ENCODE results near the gene DRD4.
A peak's percentile ranks its signal among the peaks of the same experiment; 100 is the strongest.
"Not testable (repeated sequence)": the region's sequence is repeated elsewhere in the genome, so short reads cannot be mapped to it uniquely, and the experiment has no call there.

Gene DRD4

DNA sequence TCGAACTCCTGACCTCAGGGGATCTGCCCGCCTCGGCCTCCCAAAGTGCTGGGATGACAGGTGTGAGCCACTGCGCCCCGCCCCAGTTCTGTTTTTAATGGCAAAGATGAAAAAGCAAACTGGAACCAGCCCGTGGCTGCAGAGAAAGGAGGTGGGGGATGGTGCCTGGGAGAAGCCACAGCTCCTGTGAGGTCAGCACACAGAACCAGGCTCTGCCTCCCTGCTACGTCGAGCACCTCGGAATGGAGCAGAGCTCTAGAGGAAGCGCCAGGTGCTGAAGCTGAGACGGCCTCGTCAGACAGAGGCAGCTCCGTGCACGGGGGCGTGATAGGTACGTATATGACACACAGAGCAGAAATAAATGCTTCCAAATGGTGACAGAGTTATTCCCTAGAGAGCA, 8.5 kb downstream of the DRD4 start:
- no peak for DNase-seq

DNA sequence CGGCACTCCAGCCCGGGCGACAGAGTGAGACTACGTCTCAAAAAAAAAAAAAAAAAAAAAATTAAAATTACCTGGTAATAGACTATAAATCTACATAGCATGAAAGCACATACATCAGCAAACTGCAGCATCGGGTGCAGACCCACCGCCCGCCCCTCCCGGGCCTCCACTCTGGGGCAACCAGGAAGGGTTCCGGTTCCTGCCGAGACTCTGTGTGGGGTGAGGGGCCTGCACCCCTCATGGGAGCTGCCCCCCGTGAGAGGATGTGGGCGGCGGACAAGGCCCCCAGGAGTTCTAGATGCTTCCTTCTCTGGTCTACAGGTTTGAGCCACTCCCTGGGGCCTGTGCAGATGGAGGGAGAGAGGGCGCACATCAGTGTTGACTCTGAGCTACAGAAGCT, 9.1 kb downstream of the DRD4 start:
- DNase-seq: no peak

DNA sequence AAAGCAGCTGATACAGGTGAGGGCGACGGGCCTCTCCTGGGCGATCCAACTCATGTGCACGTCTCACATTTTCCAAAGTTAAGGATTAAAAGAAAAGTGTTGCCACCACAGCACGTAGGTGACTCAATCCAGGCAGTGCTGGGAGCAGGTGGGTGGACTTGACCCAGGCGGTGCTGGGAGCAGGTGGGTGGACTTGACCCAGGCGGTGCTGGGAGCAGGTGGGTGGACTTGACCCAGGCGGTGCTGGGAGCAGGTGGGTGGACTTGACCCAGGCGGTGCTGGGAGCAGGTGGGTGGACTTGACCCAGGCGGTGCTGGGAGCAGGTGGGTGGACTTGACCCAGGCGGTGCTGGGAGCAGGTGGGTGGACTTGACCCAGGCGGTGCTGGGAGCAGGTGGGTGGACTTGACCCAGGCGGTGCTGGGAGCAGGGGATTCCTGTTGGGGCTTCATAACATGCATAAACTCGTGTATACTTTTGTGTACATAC, 10.6 kb downstream of the DRD4 start:
- DNase-seq: not testable (repeated sequence)

DNA sequence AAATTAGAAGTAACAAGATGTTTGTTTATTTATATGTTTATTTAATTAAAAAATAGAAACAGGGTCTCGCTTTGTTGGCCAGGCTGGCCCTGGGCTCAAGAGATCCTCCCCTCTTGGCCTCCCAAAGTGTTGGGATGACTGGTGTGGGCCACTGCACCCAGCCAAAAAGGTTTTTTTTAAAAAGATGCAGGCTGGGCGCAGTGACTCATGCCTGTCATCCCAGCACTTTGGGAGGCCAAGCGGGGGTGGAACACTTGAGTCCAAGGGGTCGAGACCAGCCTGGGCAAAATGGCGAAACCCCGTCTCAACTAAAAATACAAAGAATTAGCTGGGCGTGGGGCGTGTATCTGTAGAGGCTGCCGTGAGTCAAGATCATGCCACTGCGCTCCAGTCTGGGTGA, 13.4 kb downstream of the DRD4 start:
- no peak for DNase-seq

DNA sequence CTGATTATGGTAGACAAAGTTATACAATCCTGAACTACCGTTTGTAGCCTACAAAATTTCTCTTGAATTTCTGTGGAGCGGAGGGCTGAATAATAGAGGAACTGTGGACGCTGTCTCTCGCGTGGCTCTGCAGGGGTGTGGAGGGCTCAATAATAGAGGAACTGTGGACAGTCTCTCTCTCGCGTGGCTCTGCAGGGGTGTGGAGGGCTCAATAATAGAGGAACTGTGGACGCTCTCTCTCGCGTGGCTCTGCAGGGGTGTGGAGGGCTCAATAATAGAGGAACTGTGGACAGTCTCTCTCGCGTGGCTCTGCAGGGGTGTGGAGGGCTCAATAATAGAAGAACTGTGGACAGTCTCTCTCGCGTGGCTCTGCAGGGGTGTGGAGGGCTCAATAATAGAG, 16.1 kb downstream of the DRD4 start:
- not testable (repeated sequence) for DNase-seq

DNA sequence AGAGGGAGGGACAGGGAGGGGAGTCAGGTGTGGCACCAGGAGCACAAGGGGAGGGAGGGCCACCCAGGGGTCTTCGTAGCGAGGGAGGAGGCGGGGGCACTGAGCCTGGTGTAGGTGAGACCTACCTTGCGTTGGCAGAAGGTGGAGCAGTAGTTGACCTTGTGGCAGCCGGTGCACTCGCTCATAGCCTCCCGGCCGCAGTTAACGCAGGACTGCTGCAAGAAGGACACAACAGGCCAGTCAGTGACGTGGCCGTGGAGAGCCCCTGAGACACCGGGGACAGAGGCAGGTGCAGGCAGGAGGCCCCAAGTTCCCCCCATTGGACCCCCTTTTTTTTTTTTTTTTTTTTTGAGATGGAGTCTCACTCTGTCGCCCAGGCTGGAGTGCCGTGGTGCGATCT, 16.8 kb downstream of the DRD4 start:
- no peak for DNase-seq

DNA sequence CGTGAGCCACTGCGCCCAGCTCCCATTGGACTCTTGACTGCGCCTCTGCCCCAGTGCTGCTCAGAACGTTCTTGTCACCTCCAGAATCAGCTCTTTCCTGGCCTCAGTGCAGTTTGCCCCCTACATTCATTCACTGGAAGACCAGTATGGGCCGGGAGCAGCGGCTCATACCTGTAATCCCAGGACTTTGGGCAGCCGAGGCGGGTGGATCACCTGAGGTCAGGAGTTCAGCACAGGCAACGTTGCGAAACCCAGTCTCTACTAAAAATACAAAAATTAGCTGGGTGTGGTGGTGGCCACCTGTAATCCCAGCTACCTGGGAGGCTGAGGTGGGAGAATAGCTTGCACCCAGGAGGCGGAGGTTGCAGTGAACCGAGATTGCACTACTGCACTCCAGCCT, 17.4 kb downstream of the DRD4 start:
- DNase-seq: not testable (repeated sequence)

DNA sequence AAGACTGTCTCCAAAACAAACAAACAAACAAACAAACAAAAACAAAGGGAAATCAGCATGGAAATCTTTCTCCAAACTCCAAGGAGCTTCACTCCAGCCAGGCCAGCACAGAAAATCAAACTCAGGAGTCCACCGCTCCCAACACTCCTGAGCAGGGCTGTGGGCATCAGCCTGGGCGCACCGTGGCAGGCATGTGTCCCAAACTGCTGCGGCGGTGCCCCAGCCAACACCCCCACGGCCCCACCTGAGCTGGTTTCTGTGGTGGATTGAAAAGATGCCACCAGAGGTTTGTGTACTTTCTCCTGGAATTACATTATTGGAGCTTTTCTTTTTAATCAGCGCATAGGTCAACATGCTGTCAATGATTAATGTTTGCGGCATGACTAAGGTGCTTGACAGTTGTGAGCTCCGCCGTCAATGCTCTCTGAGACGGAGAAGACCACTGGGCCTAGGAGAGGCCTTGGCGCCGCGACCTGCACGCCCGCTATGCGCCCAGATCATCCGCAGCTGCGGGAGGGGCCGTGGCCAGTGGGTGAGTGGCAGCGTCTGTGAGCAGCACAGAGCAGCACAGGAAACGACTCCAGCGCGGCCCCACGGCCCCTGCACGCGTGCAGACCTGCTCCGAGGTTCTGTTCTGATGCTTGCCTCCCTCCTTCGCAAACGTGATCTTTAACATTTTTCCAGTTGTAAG, 18.1 kb downstream of the DRD4 start:
- DNase-seq: no peak

DNA sequence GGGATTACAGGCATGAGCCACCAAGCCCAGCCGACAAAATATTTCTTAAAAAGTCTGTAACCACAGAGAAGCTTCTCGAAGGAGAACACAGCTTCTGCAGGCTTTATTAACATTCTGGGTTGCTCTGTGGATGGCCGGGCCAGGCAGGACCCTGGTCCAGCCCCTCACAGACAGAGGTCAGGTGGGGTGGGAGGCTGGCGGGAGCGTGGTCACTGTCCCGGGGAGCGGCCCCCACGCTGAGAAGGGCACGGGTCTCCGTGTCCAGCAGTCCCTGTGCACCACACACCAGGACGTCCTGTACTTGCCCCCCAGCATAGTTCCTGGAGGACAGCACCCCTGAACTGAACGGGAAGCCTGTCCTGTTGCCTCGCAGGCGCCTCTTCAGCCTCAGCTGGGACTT, 19.4 kb downstream of the DRD4 start:
- DNase-seq: no peak

DNA sequence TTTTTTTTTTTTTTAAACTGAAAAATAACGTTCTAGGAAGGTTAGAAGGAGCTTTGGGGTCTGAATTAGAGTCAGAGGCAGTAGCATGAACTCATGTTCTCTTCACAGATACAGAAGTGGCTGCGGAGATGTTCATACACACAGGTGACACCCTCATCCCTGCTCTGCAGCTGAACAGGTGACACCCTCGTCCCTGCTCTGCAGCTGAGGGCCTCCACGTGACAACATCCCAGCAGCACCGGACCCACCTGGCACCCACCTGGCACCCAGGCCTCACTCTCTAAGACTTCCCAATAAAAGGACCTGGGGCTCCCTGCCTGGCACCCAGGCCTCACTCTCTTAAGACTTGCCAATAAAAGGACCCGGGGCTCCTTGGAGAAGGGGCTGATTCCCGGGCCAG, 19.8 kb downstream of the DRD4 start:
- no peak for DNase-seq

DNA sequence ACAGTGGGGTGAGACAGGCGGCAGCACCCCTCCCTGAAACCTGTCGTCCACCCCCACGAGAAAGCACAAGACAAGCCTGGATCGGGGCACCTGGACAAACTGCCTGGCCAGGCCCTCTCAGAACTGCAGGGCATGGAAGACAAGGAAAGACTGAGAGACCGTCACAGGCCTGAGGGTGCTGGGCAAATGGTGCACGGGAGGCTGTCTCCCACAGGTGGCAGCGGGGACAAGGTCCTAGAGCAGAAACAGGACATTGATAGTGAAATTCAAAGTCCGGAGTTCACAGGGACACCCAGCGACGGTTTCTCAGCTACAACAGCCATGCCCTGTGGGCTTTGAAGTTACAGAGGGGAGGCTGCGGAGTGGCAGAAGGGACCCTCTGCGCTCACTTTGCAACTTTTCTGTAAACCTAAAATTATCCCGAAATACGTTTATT, 20.6 kb downstream of the DRD4 start:
- DNase-seq: no peak

DNA sequence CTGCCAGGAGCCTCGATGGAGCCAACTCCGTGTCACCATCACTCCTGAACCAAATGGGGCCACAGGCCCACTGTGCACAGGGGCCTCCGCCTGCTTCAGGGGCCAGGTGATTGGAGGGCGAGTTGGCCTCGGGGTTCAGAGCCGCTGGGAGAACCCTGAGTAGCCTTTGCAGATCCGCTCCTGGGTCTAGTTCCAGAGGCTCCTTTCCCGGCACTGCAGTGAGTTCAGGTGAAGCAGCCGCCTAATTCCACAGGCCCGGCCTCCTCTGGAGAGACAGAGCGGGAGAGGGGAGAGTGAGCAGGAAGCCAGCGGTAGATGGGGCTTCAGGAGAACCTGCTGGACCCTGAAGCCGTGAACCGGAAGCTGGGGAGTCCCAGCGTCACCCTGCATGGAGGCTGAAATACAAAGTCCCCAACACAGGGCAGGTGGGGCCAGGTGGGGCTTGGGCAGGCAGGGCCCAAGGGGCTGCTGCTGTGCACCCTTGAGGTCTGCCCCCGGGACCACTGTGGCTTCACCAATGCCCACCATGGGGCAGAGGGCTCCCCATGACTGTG, 22.5 kb downstream of the DRD4 start:
- DNase-seq: no peak

DNA sequence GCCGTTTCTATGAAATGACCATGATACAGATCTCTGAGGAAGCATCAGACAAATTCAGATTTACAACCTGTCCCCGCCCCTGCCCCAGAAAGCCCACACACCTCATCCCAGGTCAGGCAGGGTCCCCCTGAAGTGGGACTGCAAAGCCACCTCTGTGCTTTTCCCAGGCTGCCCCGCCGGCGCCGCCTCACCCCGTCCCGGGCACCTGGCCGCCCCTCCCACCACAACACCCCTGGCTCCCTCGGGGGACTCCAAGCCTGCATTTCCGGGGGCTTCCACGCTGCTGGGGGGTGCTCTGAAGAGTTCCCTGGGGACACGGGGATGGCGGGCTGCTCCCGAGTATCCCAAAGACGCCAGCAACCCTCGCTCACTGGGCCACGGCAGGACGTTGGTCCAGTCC, 23.2 kb downstream of the DRD4 start:
- DNase-seq: no peak

DNA sequence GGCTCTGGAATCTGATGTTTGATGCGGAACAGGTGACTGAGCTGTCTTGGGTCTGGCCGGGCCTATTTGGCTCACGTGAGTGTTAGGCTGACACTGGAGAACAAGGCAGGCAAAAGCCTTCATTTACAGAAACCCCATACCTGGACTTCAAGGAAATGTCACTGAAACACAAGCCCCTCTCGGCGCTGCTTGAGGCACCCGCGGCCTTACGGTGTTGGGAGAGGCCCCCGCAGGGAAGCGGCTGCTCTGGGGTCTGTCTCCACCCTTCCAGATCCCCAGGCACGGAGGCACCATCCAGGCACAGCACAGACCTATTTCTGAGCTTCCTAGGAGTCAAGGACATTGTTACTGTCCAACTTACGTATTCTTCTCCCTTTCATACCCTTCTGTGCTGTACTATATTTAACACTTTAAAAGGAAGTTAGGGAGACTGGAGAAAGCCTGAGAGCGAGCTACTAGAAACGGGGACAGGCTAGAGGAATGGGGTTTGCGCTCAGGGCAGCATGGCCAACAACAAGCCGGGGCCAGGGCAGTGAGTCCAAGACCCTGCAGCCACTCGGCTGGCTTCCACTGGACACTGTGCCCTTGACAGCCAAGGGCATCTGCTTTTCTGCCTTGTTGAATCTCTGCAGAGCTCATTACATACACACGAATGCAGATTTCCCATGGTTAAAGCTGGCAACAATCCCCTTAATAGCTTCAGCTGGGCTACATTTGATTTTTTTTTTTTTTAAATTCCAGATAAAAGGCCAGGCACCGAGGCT, 23.8 kb downstream of the DRD4 start:
- DNase-seq: no peak

DNA sequence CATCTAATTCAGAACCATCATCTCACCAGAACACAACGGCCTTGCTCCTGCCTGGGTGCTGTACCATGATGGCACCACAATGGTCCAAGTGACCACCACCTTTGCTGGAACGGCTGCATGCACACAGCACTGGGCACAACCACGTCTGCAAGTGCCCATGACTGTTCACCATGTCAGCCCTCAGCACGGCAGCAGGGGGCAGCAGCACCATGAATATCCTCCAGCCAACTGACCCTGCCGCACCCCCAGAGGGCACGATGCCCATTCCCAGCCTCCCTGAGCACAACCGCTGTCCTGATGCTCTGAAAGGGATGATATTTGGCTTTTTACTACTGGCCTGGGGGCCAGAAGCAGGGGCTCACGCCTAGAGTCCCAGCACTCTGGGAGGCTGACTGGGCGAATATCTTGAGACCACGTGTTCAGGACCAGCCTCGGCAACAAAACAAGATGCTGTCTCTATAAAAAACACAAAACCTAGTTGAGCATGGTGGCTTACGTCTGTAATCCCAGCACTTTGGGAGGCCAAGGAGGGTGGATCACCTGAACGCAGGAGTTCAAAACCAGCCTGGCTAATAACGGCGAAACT, 25.7 kb downstream of the DRD4 start:
- DNase-seq: peak; percentile 61

DNA sequence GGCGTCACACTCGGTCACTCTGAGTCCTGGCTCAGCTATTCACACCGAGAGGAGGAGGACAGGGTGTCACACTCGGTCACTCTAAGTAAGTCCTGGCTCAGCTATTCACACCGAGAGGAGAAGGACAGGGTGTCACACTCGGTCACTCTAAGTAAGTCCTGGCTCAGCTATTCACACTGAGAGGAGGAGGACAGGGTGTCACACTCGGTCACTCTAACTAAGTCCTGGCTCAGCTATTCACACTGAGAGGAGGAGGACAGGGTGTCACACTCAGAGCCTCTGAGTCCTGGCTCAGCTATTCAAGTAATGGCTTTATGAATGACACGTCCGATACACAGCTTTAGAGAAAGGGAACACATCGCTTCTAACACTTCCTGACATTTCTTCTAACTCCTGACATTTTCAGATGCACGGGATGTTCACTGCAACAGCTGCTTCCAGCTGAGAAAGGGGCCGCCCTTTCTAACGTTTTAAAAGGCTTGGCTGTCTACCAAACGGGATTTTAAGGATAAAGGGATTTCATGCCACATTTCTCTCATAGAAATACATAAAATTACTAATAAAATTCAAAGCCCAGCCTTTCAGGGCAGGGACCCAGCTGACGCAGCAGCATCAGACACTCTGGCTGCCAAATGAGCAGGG, 28.1 kb downstream of the DRD4 start:
- no peak for DNase-seq

DNA sequence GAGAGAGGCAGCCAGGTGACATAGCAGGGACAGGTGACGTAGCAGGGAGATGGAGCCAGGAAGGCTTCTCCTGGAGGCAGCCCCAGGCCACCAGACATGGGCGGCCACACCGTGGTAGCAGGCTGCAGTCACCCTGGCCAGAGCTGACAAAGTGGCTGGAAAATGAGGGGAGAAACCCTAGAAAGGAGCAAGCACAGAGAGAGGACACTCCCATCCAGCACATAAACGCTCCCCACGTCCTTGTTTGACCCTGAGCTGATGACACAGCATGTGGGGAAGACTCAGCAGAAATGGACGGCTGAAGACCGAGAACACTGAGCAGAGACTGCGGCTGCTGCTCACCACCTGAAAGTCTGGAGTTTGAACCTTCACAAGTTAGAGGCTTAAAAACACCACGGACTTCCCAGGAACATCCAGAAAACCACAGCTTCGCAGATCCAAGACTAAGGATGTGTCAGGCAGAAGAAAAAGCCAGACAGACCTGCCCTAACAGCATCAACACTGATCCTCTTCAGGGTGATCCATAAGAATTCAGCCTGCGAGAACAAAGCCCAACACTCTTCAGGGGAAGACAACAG, 28.7 kb downstream of the DRD4 start:
- DNase-seq: peak; percentile 83

DNA sequence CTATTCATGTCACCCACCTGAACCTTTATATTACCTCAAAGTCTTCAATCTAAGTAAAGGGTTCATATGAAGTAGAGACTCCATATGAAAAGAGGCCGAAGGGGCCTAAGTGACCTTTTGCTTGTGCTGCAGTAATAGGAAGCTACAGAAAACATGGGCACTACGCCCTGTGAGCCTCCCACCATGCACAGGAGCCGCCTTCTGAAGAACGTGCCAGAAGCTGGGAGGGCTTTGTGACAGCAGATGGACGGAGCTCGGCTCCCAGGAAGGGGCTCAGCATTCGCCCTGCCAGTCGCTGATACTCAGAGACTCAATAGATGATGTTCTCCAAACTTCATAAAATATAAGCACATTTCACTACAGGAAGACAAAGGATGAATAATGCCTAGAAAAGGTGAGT, 36.8 kb downstream of the DRD4 start:
- DNase-seq: no peak

DNA sequence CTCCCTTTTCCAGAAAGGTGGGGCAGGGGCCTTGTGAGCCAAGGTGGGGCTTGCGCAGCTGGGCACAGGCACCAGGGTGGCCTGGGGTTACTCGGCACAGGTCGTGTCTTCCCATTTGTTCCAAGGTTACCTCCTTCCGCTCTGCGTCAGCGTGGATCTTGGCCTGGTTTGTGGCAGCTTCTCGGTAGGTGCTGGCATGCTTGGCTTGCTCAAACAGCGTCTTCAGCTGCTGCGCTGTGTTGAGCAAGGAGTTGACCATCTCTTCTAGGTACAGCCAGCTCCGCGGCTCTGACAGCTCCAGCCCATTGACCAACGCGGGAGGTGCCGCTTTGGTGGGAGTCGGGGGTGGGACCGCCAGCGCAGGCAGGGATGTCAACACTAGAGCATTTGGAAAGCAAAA, 37.3 kb downstream of the DRD4 start:
- DNase-seq: no peak

DNA sequence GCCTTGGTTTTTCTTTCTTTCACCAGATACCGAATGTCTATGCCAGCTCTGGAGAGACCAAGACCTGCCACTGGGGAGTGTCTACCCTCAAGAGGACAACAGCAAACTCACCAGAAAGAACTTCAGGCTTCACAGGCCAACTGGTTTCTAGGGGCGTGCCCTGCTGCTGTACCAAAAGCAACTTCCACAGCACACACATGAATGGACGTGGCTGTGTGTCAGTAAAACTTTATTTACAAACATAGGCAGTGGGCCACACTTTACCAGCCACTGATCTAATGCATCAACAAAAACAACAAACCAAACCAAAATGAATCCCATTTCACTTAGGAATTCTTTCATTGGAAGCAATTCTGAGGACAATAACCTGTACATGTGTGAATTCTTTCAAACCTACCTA, 41.2 kb downstream of the DRD4 start:
- DNase-seq: no peak

DNA sequence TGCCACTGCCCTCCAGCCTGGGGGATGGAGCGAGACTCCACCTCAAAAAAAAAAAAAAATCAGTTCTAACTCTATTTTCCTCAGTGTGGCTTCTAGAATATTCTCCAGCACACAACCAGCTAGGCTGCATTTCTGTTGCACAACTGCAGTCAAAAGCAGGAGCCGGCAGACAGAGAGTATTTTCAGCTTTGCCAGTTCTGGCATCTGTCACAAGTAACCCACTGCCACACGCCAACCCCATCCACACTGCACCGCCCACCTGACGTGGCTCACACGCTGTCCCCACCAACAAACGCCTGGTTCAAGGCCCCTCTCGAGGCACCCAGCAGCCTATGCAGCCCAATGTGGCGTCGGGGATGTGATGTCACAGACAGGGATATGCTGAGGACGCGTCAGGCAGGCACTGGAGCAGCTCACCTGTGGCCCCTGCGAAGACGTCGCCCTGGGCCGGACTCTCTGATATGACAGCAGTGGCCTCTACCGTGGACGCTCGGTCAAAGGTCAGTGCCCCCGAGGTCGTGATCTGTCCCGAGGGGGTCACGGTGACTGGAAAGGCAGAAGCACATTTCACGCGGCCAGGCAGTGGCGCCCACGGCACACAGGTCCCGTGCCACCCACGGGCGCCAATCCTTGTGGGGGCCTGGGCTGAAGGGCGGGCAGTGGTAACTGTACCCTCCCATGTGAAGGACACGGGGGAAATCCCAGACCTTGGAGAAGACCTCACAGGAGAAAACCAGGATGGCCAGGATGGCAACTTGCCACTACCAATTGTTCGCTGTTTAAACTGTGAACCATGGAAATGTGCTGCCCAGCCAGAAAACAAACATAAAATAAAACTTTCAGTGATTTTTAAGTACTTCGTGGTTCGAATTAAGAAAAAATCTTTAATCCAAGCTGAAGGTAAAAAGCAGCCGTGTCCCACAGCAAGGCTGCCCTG, 42.5 kb downstream of the DRD4 start:
- no peak for DNase-seq

DNA sequence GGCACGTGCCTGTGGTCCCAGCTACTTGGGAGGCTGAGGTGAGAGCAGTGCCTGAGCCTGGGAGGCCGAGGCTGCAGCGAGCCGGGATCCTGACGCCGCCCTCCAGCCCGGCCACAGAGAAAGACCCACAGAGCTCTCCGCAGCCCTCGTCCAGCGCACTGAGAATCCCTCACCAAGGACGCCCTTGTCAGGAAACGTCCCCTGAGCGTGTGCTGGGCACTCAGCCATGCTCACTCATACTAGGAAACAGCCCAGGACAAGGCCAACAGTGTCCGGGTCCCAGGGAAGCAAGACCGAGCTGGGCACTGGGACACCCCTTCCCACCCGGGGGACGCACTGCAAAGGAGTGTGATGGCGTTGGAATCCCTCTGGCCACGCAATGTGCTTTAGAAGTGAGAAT, 43.4 kb downstream of the DRD4 start:
- DNase-seq: no peak
